Measurements from ENCODE around the gene S100A6.
A peak's percentile ranks its signal among the peaks of the same experiment; 100 is the strongest.
"Not testable (repeated sequence)": the region's sequence is repeated elsewhere in the genome, so short reads cannot be mapped to it uniquely, and the experiment has no call there.

The S100A6 gene

DNA sequence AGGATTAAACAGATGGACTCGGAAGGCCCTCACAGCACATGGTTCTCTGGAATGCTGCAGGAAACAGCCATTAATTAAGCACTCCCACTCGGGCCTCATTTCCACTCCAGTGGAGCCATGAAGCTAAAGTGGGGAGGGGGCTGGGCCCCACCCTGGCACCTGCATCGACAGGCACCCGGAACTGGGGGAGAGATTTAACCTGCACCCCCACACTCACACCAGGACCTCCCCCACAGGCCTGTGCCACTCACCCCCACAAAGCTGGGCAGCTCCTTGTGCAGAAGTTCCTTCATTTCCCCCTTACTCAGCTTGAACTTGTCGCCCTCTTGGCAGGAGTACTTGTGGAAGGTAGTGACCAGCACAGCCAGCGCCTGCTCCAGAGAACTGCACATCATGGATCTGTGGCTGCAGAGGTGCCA, 27.7 kb upstream of the S100A6 start:
- DNase-seq: no peak

- not testable (repeated sequence) for DNase-seq
These were observed 26.2 kb upstream of the S100A6 start for GRCh38 chr1:153562021-153562420.

DNA sequence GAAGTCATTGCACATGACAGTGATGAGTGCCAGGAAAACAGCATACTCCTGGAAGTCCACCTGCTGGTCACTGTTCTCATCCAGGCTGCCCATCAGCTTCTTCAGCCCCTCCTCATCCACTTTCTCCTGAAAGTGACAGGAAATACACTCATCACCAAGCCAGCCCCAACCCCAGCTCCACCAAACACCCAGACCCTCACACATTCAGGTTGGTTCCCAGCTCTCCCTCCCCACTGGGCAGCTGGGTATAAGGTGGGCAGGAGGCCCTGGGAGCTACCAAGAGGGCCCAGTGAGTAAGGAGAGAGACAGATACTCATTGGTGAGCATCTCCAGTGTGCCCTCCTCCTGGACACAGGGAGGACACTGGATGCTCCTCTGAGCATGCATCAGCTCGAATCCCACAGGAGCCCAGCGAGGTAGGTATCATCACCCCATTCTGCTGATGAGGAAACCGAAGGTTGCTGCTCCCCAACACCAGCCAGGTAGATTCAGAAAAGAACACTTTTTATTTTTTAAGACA, 25.7 kb upstream of the S100A6 start:
- no peak for DNase-seq

DNA sequence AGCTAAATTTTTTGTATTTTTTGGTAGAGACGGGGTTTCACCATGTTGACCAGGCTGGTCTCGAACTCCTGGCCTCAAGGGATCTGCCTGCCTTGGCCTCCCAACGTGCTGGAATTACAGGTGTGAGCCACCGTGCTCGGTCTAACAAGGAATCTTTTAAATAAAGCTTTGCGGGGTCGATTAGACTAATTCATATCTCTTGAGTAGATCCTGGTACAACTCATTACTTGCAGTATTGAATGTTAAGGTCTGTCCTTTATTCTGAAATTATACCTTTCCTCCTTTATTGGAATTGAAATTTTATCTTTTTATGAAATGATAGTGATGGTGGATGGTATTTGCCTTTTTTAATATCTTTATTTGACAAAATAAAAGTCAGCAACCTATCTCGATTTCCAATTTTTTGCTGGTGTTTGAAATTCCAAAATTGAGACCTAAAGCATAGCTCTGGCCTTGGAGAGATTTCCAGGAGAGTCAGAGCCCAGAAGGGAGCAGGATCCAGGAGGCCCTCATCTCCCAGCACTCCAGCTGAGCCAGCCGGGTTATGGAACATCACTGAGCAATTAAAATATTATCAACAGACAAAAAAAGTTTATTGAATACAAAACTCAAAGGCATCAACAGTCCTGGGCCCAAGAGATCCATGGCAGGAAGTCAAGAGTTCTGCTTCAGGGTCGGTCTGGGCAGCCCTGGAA, 25.1 kb upstream of the S100A6 start:
- no peak for DNase-seq

- DNase-seq: no peak
These were observed 24.4 kb upstream of the S100A6 start for GRCh38 chr1:153560241-153560640.

DNA sequence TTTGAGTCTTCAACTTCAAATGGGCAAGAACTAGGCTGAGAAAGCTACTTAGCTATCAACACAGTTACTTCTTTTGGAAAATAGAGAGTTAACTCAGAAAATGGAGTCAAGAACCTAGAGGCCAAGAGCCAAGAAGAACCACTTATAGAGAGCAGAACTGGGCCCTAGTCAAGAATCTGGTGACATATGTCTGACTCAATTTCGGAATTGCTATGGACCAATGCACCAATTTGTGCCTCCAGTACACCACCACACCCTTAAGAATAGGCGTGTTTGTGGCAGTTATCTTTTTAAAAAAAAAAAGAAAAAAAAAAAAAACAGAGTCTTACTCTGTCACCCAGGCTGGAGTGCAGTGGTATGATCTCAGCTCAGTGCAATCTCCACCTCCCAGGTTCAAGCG, 22.1 kb upstream of the S100A6 start:
- DNase-seq: no peak

DNA sequence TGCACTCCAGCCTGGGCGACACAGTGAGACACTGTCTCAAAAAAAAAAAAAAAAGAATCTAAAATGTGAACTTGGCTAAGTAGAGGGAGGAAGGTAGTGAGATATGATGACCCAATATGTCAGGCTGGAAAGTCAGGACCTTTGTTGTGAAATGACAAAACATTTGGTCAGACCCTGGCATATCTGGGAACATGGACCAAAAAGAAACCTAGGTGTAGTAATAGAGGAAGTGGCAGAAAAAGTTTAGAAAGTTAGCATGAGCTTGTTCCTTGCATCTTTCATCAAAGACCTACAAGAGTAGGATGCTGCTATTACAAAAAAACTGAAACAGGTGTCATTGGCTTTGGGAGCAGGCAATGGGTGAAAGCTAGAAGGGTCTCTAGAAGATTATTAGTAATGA, 20.6 kb upstream of the S100A6 start:
- no peak for DNase-seq

DNA sequence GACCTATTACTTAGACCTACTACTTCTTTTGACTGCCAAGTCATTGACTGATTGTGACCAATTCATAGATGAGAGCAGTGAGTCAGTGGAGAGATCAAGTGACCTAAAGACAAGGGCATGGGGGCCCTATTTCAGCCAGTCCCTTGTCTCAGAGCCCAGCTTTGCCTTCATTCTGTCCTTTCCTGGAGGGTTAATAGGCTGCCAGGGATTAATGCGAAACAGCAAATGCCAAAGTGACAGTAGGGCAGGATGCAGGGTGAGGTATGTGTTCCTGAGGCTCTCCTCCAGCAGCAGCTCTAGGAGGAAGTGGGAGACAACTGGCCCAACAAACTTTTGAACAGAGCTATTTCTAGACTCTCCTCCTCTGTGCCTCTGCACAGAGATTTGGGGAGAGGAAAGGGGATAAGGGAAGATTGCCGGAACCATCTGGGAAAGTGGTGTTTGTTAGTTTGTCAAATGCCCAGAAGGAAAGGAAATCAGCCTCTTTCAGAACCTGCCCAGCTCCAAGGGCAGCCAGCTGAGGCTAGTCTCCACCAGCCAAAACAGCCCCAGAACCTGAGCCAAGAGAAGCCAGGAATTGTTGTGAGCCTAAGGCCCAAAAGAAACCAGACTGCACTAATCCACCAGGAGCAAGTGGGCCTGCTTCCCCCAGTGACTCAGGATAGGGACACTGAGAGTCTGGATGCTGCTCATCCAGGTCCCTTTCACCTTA, 18.2 kb upstream of the S100A6 start:
- no peak for DNase-seq

- DNase-seq: no peak
These were observed 17.3 kb upstream of the S100A6 start for GRCh38 chr1:153553096-153553495.

DNA sequence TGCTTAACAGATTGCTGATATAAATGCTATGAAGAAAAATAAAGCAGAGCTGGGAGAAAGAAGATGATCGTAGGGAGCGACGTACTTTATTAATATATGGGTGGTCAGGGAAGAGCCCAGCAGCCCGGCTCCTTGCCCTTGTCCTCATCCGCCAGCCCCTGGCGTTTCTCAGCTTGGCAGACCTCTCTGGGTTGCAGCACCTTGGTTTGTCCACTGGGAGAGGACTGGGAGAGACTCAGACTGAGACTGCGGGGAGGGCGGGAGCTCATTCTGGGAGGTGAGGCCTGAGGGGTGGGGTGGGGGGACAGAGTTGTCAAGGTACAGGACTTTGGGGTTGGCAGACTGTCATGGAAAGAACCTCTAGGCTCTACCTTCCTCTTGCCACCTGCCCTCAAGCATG, 16.5 kb upstream of the S100A6 start:
- DNase-seq: no peak

GRCh38 chr1:153550827-153551500, 15.2 kb upstream of the S100A6 start:
- no peak for DNase-seq

GRCh38 chr1:153550398-153550758, 14.6 kb upstream of the S100A6 start:
- no peak for DNase-seq

DNA sequence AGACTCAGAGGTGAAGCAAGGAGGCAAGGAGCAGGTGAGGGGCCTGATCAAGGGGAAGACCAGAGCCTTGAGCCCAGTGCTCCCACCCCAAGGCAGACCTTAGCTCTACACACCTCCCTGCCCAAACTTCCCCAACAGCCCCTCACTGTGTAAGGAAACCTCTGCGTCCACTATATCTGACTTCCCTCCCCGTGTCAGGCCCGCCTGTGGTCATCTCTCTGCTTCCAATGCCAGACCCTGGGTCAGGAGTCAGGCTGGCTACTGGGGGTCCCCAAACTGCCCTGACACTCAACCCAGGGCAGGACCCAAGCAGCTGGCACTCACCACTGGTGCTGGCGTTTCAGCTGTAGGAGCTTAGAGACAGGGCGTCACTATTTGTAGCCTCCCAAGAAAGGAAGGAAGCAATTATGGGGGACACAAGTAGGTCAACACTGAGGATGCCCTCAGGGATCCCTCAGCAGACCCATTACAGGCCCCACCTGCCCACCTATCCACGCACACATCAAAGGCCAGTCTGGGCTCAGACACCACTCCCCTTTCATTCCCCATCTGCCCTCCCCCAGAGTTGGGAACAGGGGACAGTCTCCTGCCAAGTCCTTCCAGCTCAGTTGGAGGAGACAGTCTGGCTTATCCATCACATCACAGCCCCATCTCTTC, 14.1 kb upstream of the S100A6 start:
- no peak for DNase-seq

GRCh38 chr1:153548722-153549688, 13.2 kb upstream of the S100A6 start, which contains the start of gene S100A3:
Gene S100A3 (minus strand): TSS chr1:153549258. CDS start chr1:153548485, 773 bp downstream.
- DNase-seq: no peak

DNA sequence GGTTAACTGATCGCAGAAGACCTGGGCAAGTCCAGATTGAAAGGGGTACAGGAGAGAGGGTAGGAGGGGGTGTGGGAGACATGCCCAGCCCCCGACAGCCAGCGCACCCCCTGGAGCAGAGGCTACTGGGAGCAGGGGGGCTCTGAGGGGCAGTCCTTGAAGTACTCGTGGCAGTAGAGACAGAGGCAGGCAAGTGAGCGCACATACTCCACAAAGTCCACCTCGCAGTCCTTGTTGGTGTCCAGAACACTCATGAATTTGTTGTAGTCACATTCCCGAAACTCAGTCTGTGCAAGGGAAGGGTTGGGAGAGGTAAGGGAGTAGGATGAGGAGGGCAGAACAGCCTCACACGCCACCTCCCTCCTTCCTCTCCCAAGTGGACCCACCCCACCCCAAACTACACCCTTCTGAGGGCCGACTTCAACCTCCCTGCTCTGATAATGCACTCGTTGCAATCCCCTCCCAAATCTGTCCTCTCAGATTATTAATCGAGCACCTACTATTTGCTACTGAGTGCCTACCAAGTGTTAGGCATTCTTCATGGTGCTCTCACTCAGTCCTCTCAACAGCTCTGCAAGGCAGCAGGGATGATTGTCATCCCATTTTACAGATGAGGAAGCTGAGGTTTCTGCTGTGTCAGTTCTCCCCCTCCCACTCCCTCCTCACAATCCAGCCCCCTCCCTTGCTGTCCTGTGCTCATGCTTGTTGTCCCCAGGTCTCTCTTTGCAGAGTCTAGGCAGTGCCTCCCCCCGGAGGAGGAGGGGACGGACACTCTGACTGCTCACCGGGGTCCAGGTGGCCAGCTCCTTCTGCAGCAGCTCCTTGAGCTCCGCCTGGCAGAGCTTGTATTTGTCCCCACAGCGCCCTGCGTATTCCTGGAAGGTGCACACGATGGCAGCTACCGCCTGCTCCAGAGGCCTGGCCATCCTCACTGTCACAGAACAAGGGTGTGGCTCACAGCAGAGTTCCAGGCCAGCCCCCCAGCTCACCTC, 12.1 kb upstream of the S100A6 start:
- no peak for DNase-seq

GRCh38 chr1:153546796-153547559, 11.2 kb upstream of the S100A6 start:
- DNase-seq: no peak

DNA sequence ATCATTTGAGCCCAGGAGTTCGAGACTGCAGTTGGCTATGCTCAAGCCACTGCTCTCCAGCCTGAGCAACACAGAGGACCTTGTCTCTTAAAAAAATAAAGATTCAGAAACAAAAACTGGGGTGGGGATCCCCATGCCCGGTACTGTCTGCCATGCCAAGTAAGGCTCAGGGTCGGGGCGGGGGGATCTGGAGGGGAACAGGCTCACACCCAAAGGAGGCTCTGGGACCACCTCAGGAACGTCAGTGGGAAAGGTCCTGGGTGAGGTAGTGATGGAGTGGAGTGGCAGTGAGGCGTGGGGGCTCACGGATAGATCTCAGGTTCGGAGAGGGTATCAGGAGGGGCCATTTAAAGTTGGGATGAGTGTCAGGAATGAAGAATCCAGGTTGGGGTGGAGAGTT, 10.6 kb upstream of the S100A6 start:
- DNase-seq: no peak

DNA sequence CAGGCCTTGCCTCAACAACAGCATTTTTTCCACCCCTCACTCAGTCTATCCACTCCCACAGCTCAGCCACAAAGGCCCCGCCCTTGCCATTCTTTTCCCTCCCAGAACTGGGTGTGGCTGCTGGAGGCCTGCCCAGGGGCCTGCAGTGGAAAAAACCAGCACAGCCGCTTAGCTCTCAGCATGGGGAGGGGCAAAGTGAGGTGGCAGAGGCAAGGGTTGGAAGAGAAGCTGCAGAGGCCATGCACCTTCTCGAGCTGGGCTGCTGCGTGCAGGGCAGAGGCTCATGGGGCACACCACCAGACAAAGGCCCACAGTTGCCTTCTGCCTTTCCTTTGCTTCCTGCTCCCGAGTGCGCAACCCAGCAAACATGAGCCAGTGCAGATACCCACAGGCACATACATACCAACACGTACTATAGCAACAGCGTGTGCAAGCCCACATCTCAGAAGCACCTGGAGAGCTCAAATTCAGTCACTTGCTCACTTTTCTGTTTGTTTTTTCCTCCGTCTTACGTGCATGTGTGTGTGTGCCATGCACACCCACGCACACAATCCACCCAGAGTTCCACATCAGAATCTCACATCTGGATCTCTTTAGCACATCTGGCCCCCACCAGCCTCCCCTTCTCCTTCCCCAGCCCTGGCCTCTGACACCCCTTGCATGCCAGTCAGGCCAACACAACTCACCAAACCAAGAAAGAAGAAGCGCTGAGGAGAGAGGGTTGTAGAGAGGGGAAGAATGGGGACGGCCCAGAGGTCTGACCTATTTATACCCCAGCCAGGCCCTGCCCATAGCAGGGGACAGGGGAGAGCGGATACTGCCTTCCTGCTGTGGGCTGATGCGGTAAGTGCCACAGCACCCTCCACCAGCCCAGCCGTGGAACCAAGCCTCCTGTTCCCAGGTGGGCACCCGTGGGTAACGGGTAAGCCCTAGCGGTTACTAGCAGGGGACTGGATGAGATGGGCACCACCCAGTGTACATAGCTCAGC, 9.6 kb upstream of the S100A6 start, which contains the start of gene S100A4:
Gene S100A4 (minus strand): TSS at position 740 of the 989 bp plus-strand sequence. CDS start 1,012 bp downstream, outside the sequence.
- peak; percentile 49 to 98 (median 77) for DNase-seq

Data from T-helper 2 cell (primary cell).